ENCODE results near the gene UBAC1. TPM values are rescaled to one million over a fixed set of nuclear protein-coding genes. Genes with fewer than 3 reads are reported as not detected.
"Not testable (repeated sequence)": the region's sequence is repeated elsewhere in the genome, so short reads cannot be mapped to it uniquely, and the experiment has no call there.

Gene UBAC1
- total RNA-seq, 1 donor from 2014 or later, result 36.1 TPM

GRCh38 chr9:135948968-135949367, 12.2 kb downstream of the UBAC1 start:
- no peak overlapping the region for H3K4me3 ChIP-seq (ENCODE audit: low read depth, low read length)
- TF ChIP-seq CTCF (IDR thresholded peaks at IDR 0.05; ENCODE audit: insufficient read depth, low read length, severe bottlenecking), result no peak
- peaks cover 19% of the 10 kb centered on the region for H3K36me3 ChIP-seq (ENCODE audit: control insufficient read depth, insufficient read depth, low read length)
- no peaks in the 10 kb centered on the region for H3K27me3 ChIP-seq (ENCODE audit: control insufficient read depth, insufficient read depth, low read length)
- no peak for FAIRE-seq
- DNase-seq (ENCODE audit: low read depth), result no peak

GRCh38 chr9:135948446-135948845, 12.7 kb downstream of the UBAC1 start:
- DNase-seq (ENCODE audit: low read depth) (no peak), FAIRE-seq (no peak)
- no peak for TF ChIP-seq CTCF (IDR thresholded peaks at IDR 0.05; ENCODE audit: insufficient read depth, low read length, severe bottlenecking)
- peaks cover 19% of the 10 kb centered on the region for H3K36me3 ChIP-seq (ENCODE audit: control insufficient read depth, insufficient read depth, low read length)
- H3K4me3 ChIP-seq (ENCODE audit: low read depth, low read length), result no peak overlapping the region
- no peaks in the 10 kb centered on the region for H3K27me3 ChIP-seq (ENCODE audit: control insufficient read depth, insufficient read depth, low read length)

- no peak for FAIRE-seq
- no peak for DNase-seq (ENCODE audit: low read depth)
- no peak for TF ChIP-seq CTCF (IDR thresholded peaks at IDR 0.05; ENCODE audit: insufficient read depth, low read length, severe bottlenecking)
- Histone ChIP-seq H3K27me3 (ENCODE audit: control insufficient read depth, insufficient read depth, low read length) (no peaks in the 10 kb centered on the region), H3K36me3 (ENCODE audit: control insufficient read depth, insufficient read depth, low read length) (peaks cover 20% of the 10 kb centered on the region), H3K4me3 (ENCODE audit: low read depth, low read length) (no peak overlapping the region)
Measured at GRCh38 chr9:135947582-135947981, 13.6 kb downstream of the UBAC1 start.

GRCh38 chr9:135947105-135947504, 14.1 kb downstream of the UBAC1 start:
- H3K36me3 ChIP-seq (ENCODE audit: control insufficient read depth, insufficient read depth, low read length), result peaks cover 20% of the 10 kb centered on the region
- H3K27me3 ChIP-seq (ENCODE audit: control insufficient read depth, insufficient read depth, low read length); FAIRE-seq; H3K4me3 ChIP-seq (ENCODE audit: low read depth, low read length); DNase-seq (ENCODE audit: low read depth): not testable (repeated sequence)

- Histone ChIP-seq H3K36me3 (ENCODE audit: control insufficient read depth, insufficient read depth, low read length) (peaks cover 23% of the 10 kb centered on the region), H3K27me3 (ENCODE audit: control insufficient read depth, insufficient read depth, low read length) (no peaks in the 10 kb centered on the region), H3K4me3 (ENCODE audit: low read depth, low read length) (no peak overlapping the region)
- FAIRE-seq (no peak), DNase-seq (ENCODE audit: low read depth) (no peak)
- no peak for TF ChIP-seq CTCF (IDR thresholded peaks at IDR 0.05; ENCODE audit: insufficient read depth, low read length, severe bottlenecking)
Measured at GRCh38 chr9:135946392-135946994, 14.7 kb downstream of the UBAC1 start.

- TF ChIP-seq CTCF (IDR thresholded peaks at IDR 0.05; ENCODE audit: insufficient read depth, low read length, severe bottlenecking), result no peak
- H3K27me3 ChIP-seq (ENCODE audit: control insufficient read depth, insufficient read depth, low read length), result no peaks in the 10 kb centered on the region
- no peak overlapping the region for H3K4me3 ChIP-seq (ENCODE audit: low read depth, low read length)
- FAIRE-seq, result no peak
- peaks cover 23% of the 10 kb centered on the region for H3K36me3 ChIP-seq (ENCODE audit: control insufficient read depth, insufficient read depth, low read length)
- DNase-seq (ENCODE audit: low read depth), result no peak
Measured at GRCh38 chr9:135945969-135946368, 15.2 kb downstream of the UBAC1 start.
